H9 (cell line): ENCODE results near the gene IL16. TPM values are rescaled to one million over a fixed set of nuclear protein-coding genes. Genes with fewer than 3 reads are reported as not detected.

Source experiments
- DNase-seq: peaks from one replicate; pipeline ENCODE4 v3.0.0-alpha.2; 2017
- H2AFZ ChIP-seq: one replicate; pipeline ENCODE4 v1.6.1; 2013; ENCODE audit warnings: mild to moderate bottlenecking, low read length, control low read depth, moderate library complexity
- H2AK5ac ChIP-seq: 2 replicates; pipeline ENCODE4 v1.6.1; 2013; ENCODE audit warnings: low read length, control low read depth, mixed read lengths; ENCODE audit not compliant: insufficient read length
- H2BK120ac ChIP-seq: one replicate; pipeline ENCODE4 v1.6.1; 2013; ENCODE audit warnings: low read depth, mild to moderate bottlenecking, low read length, control low read depth, inconsistent platforms; ENCODE audit not compliant: poor library complexity, severe bottlenecking
- H2BK12ac ChIP-seq: 2 replicates; pipeline ENCODE4 v1.6.1; 2013; ENCODE audit warnings: low read length, control low read depth, mixed read lengths, low read depth; ENCODE audit not compliant: insufficient read length
- H2BK15ac ChIP-seq: 2 replicates; pipeline ENCODE4 v1.6.1; 2013; ENCODE audit warnings: low read depth, low read length, control low read depth
- H2BK20ac ChIP-seq: one replicate; pipeline ENCODE4 v1.6.1; 2013; ENCODE audit warnings: low read depth, mild to moderate bottlenecking, low read length, control low read depth, inconsistent platforms; ENCODE audit not compliant: poor library complexity, severe bottlenecking
- H2BK5ac ChIP-seq: 2 replicates; pipeline ENCODE4 v1.6.1; 2013; ENCODE audit warnings: low read length, control low read depth, mixed read lengths; ENCODE audit not compliant: insufficient read length
- H3K14ac ChIP-seq: 2 replicates; pipeline ENCODE4 v1.6.1; 2013; ENCODE audit warnings: low read length, control low read depth; ENCODE audit not compliant: insufficient read depth
- H3K18ac ChIP-seq: 2 replicates; pipeline ENCODE4 v1.6.1; 2013; ENCODE audit warnings: low read depth, mild to moderate bottlenecking, mixed read lengths, low read length, control low read depth; ENCODE audit not compliant: insufficient read length
- H3K23ac ChIP-seq: 2 replicates; pipeline ENCODE4 v1.6.1; 2013; ENCODE audit warnings: low read length, control low read depth, mixed read lengths, low read depth; ENCODE audit not compliant: insufficient read length
- H3K23me2 ChIP-seq: 2 replicates; pipeline ENCODE4 v1.6.1; 2013; ENCODE audit warnings: low read depth, mild to moderate bottlenecking, mixed read lengths, low read length, control low read depth; ENCODE audit not compliant: insufficient read length, poor library complexity, severe bottlenecking
- H3K27ac ChIP-seq: 2 replicates; pipeline ENCODE4 v1.5.1; 2013; ENCODE audit warnings: low read length, control low read depth, mixed read lengths, low read depth; ENCODE audit not compliant: insufficient read length
- H3K27me3 ChIP-seq: 2 replicates; pipeline ENCODE4 v1.6.1; 2013; ENCODE audit warnings: low read length, control low read depth, inconsistent platforms; ENCODE audit not compliant: insufficient read depth
- H3K4ac ChIP-seq: 2 replicates; pipeline ENCODE4 v1.6.1; 2013; ENCODE audit warnings: low read depth, mild to moderate bottlenecking, control low read depth, inconsistent platforms, low read length, moderate library complexity
- H3K4me1 ChIP-seq: 2 replicates; pipeline ENCODE4 v1.6.1; 2013; ENCODE audit warnings: low read length, control low read depth, inconsistent platforms; ENCODE audit not compliant: insufficient read depth
- H3K4me2 ChIP-seq: 2 replicates; pipeline ENCODE4 v1.6.1; 2013; ENCODE audit warnings: low read length, control low read depth, mixed read lengths; ENCODE audit not compliant: insufficient read length, insufficient read depth
- H3K56ac ChIP-seq: 2 replicates; pipeline ENCODE4 v1.6.1; 2013; ENCODE audit warnings: low read depth, mild to moderate bottlenecking, mixed read lengths, low read length, control low read depth; ENCODE audit not compliant: insufficient read length
- H3K79me1 ChIP-seq: 2 replicates; pipeline ENCODE4 v1.6.1; 2013; ENCODE audit warnings: low read depth, mild to moderate bottlenecking, moderate library complexity, low read length, control low read depth, inconsistent platforms; ENCODE audit not compliant: insufficient read depth, poor library complexity, severe bottlenecking
- H3K79me2 ChIP-seq: 2 replicates; pipeline ENCODE4 v1.6.1; 2013; ENCODE audit warnings: low read length, control low read depth, inconsistent platforms; ENCODE audit not compliant: insufficient read depth
- H3K9ac ChIP-seq: 2 replicates; pipeline ENCODE4 v1.6.1; 2013; ENCODE audit warnings: low read length, control low read depth, mixed read lengths; ENCODE audit not compliant: insufficient read length; ENCODE audit errors: extremely low read depth
- H3K9me3 ChIP-seq: one replicate; pipeline ENCODE4 v1.6.1; 2013; ENCODE audit warnings: low read depth, low read length, inconsistent platforms; ENCODE audit not compliant: control insufficient read depth
- H3T11ph ChIP-seq: one replicate; pipeline ENCODE4 v1.6.1; 2013; ENCODE audit warnings: mild to moderate bottlenecking, low read length, control low read depth, inconsistent platforms
- H4K20me1 ChIP-seq: one replicate; pipeline ENCODE4 v1.6.1; 2013; ENCODE audit not compliant: control insufficient read depth, insufficient read length, insufficient read depth
- H4K5ac ChIP-seq: 2 replicates; pipeline ENCODE4 v1.6.1; 2013; ENCODE audit warnings: low read depth, mild to moderate bottlenecking, mixed read lengths, low read length, control low read depth; ENCODE audit not compliant: insufficient read length
- H4K8ac ChIP-seq: replicated peaks from 2 replicates; pipeline ENCODE4 v1.6.1; 2013; ENCODE audit warnings: low read length, control low read depth, mixed read lengths, low read depth; ENCODE audit not compliant: insufficient read length
- H4K91ac ChIP-seq: 2 replicates; pipeline ENCODE4 v1.6.1; 2013; ENCODE audit warnings: low read depth, mild to moderate bottlenecking, moderate library complexity, mixed read lengths, low read length, control low read depth; ENCODE audit not compliant: insufficient read length
- H3K27ac Mint-ChIP-seq, 3 experiments: 2 replicates in 2 of 3; 3 replicates in 1 of 3; pipeline ENCODE4 v1.8.0; 2020 to 2021; ENCODE audit warnings: mixed read lengths in 3 of 3, mild to moderate bottlenecking in 1 of 3, moderate library complexity in 1 of 3
- H3K27me3 Mint-ChIP-seq: 2 replicates; pipeline ENCODE4 v1.8.0; 2021; ENCODE audit warnings: low read depth, mild to moderate bottlenecking, moderate library complexity, mixed read lengths
- H3K36me3 Mint-ChIP-seq, 3 experiments: 2 replicates in 2 of 3; 3 replicates in 1 of 3; pipeline ENCODE4 v1.8.0; 2020 to 2021; ENCODE audit warnings: low read depth in 3 of 3, mixed read lengths in 3 of 3; ENCODE audit not compliant: insufficient read depth in 1 of 3
- H3K4me1 Mint-ChIP-seq, 2 experiments: 2 replicates each; pipeline ENCODE4 v1.8.0; 2020; ENCODE audit warnings: mixed read lengths in 2 of 2
- H3K4me3 Mint-ChIP-seq, 2 experiments: 2 replicates in 1 of 2; 3 replicates in 1 of 2; pipeline ENCODE4 v1.8.0; 2020 to 2021; ENCODE audit warnings: mild to moderate bottlenecking in 2 of 2, mixed read lengths in 2 of 2, moderate library complexity in 1 of 2
- H3K9me3 Mint-ChIP-seq, 2 experiments: 2 replicates in 1 of 2; 3 replicates in 1 of 2; pipeline ENCODE4 v1.8.0; 2020; ENCODE audit warnings: mild to moderate bottlenecking in 2 of 2, mixed read lengths in 2 of 2, moderate library complexity in 1 of 2
- CTCF ChIP-seq: fragments of 200-600 bp; sonication (generic); conservative IDR thresholded peaks from 3 replicates; pipeline ENCODE4 v1.8.0; 2021; ENCODE audit warnings: antibody characterized with exemption, mild to moderate bottlenecking
- WGBS: extraction: QIAGEN DNeasy Blood & Tissue Kit; methylation state at CpG from one replicate; pipeline ENCODE4 v1.1.7; 2013; ENCODE audit warnings: missing lambda C conversion rate, low lambda C conversion rate, mixed read lengths; ENCODE audit not compliant: insufficient read length; ENCODE audit errors: extremely low coverage; 5-methylcytosine and 5-hydroxymethylcytosine counted together
- total RNA-seq: library from RNA; stranded (reverse); gene quantifications from 2 replicates; pipeline ENCODE4 v1.2.1, GENCODE V29; 2021

The IL16 gene
- total RNA-seq, 1 experiment from 2014 or later, result 0.28 TPM

- H3K56ac ChIP-seq, result no peak overlapping the region
- H2BK5ac ChIP-seq, result no peak overlapping the region
- H3K79me1 ChIP-seq, result no peaks in the 10 kb centered on the region
- H3K4me3 Mint-ChIP-seq, result no peak overlapping the region
- no peak overlapping the region for H2AK5ac ChIP-seq
- no peak overlapping the region for H2BK12ac ChIP-seq
- no peaks in the 10 kb centered on the region for H3K23me2 ChIP-seq
- no peak overlapping the region for H3K18ac ChIP-seq
- TF ChIP-seq CTCF, result no peak
- H2BK15ac ChIP-seq, result no peak overlapping the region
- WGBS, result no CpG with 5 or more reads among the region's 4 CpGs
- H2BK20ac ChIP-seq, result no peak overlapping the region
- H3K9me3 Mint-ChIP-seq, result no peaks in the 10 kb centered on the region
- no peak overlapping the region for H2AFZ ChIP-seq
- no peaks in the 10 kb centered on the region for H3K36me3 Mint-ChIP-seq
- H3K27me3 ChIP-seq, result no peaks in the 10 kb centered on the region
- no peak overlapping the region for H4K5ac ChIP-seq
- H3K27me3 Mint-ChIP-seq, result no peaks in the 10 kb centered on the region; the same call in 1 of the 2 replicates
- no peak overlapping the region for H3K9ac ChIP-seq
- H3K4me2 ChIP-seq, result no peak overlapping the region
- no peak overlapping the region for H4K8ac ChIP-seq
- H3K27ac ChIP-seq, result no peak overlapping the region
- no peak overlapping the region for H4K91ac ChIP-seq
- no peak overlapping the region for H3K14ac ChIP-seq
- no peaks in the 10 kb centered on the region for H3K79me2 ChIP-seq
- 0 out of 4 replicates have a peak, but pooled peaks cover 2 to 3% of the 10 kb centered on the region in 2 experiments for H3K4me1 Mint-ChIP-seq
- DNase-seq, result no peak
- H4K20me1 ChIP-seq, result no peaks in the 10 kb centered on the region
- no peak overlapping the region for H2BK120ac ChIP-seq
- H3K23ac ChIP-seq, result no peak overlapping the region
- H3T11ph ChIP-seq, result no peak overlapping the region
- H3K4ac ChIP-seq, result no peak overlapping the region
- H3K27ac Mint-ChIP-seq, result no peak overlapping the region; a peak in 1 of 7 replicates
- H3K4me1 ChIP-seq, result no peaks in the 10 kb centered on the region
- H3K9me3 ChIP-seq, result no peaks in the 10 kb centered on the region
Observed at GRCh38 chr15:81335631-81336030, 139.0 kb downstream of the IL16 start.
